Measurements from ENCODE around the gene TBC1D1. TPM values are rescaled to one million over a fixed set of nuclear protein-coding genes. Genes with fewer than 3 reads are reported as not detected.

Gene TBC1D1
- total and polyA plus RNA-seq, 2 of the 8 experiments (the other 6 are each of a cell fraction or from before 2014, with no cell fraction given): 96.9 to 162 TPM

DNA sequence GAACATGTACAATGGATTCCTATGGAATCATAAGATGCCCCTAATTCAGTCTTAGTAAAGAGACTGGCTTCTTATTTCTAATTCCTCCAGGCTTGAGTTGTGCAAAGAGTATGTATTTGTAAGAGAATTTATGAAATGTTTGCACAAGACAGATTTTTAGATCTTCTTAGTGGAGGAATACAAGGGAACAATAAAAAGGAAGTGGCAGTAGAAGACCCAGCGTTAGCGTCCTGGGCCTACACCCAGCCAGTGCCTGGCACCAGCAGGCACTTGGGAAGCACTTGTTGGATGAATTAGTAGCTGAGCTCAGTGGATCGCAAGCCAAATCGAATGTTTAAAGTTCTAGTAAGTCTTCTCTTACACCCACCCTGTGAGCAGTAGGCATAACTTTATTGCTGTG is 226.7 kb downstream of the TBC1D1 start (continued):
- TF ChIP-seq, protein P1, sequence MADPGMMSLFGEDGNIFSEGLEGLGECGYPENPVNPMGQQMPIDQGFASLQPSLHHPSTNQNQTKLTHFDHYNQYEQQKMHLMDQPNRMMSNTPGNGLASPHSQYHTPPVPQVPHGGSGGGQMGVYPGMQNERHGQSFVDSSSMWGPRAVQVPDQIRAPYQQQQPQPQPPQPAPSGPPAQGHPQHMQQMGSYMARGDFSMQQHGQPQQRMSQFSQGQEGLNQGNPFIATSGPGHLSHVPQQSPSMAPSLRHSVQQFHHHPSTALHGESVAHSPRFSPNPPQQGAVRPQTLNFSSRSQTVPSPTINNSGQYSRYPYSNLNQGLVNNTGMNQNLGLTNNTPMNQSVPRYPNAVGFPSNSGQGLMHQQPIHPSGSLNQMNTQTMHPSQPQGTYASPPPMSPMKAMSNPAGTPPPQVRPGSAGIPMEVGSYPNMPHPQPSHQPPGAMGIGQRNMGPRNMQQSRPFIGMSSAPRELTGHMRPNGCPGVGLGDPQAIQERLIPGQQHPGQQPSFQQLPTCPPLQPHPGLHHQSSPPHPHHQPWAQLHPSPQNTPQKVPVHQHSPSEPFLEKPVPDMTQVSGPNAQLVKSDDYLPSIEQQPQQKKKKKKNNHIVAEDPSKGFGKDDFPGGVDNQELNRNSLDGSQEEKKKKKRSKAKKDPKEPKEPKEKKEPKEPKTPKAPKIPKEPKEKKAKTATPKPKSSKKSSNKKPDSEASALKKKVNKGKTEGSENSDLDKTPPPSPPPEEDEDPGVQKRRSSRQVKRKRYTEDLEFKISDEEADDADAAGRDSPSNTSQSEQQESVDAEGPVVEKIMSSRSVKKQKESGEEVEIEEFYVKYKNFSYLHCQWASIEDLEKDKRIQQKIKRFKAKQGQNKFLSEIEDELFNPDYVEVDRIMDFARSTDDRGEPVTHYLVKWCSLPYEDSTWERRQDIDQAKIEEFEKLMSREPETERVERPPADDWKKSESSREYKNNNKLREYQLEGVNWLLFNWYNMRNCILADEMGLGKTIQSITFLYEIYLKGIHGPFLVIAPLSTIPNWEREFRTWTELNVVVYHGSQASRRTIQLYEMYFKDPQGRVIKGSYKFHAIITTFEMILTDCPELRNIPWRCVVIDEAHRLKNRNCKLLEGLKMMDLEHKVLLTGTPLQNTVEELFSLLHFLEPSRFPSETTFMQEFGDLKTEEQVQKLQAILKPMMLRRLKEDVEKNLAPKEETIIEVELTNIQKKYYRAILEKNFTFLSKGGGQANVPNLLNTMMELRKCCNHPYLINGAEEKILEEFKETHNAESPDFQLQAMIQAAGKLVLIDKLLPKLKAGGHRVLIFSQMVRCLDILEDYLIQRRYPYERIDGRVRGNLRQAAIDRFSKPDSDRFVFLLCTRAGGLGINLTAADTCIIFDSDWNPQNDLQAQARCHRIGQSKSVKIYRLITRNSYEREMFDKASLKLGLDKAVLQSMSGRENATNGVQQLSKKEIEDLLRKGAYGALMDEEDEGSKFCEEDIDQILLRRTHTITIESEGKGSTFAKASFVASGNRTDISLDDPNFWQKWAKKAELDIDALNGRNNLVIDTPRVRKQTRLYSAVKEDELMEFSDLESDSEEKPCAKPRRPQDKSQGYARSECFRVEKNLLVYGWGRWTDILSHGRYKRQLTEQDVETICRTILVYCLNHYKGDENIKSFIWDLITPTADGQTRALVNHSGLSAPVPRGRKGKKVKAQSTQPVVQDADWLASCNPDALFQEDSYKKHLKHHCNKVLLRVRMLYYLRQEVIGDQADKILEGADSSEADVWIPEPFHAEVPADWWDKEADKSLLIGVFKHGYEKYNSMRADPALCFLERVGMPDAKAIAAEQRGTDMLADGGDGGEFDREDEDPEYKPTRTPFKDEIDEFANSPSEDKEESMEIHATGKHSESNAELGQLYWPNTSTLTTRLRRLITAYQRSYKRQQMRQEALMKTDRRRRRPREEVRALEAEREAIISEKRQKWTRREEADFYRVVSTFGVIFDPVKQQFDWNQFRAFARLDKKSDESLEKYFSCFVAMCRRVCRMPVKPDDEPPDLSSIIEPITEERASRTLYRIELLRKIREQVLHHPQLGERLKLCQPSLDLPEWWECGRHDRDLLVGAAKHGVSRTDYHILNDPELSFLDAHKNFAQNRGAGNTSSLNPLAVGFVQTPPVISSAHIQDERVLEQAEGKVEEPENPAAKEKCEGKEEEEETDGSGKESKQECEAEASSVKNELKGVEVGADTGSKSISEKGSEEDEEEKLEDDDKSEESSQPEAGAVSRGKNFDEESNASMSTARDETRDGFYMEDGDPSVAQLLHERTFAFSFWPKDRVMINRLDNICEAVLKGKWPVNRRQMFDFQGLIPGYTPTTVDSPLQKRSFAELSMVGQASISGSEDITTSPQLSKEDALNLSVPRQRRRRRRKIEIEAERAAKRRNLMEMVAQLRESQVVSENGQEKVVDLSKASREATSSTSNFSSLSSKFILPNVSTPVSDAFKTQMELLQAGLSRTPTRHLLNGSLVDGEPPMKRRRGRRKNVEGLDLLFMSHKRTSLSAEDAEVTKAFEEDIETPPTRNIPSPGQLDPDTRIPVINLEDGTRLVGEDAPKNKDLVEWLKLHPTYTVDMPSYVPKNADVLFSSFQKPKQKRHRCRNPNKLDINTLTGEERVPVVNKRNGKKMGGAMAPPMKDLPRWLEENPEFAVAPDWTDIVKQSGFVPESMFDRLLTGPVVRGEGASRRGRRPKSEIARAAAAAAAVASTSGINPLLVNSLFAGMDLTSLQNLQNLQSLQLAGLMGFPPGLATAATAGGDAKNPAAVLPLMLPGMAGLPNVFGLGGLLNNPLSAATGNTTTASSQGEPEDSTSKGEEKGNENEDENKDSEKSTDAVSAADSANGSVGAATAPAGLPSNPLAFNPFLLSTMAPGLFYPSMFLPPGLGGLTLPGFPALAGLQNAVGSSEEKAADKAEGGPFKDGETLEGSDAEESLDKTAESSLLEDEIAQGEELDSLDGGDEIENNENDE (IDR thresholded peaks at IDR 0.05; ENCODE audit: insufficient replicate concordance, low read length): no peak
- TF ChIP-seq NANOG (IDR thresholded peaks at IDR 0.05; ENCODE audit: insufficient read depth, low read depth, low read length, poor library complexity, severe bottlenecking) (no peak), SP2 (IDR thresholded peaks at IDR 0.05; ENCODE audit: low read length) (no peak), PHF8 (conservative IDR thresholded peaks at IDR 0.05; ENCODE audit: low read depth, low read length) (no peak), SP1 (IDR thresholded peaks at IDR 0.05; ENCODE audit: low read depth, low read length) (no peak), SIRT6 (IDR thresholded peaks at IDR 0.05; ENCODE audit: low read length) (no peak), POU5F1 (IDR thresholded peaks at IDR 0.05; ENCODE audit: low read depth, low read length) (no peak), CBX5 (IDR thresholded peaks at IDR 0.05; ENCODE audit: low read depth, low read length) (no peak), GABPA (IDR thresholded peaks at IDR 0.05; ENCODE audit: borderline replicate concordance, insufficient read depth, low read length) (no peak), BCL11A (IDR thresholded peaks at IDR 0.05; ENCODE audit: low read depth in 2 of 2, low read length in 2 of 2) (no peak), KDM1A (IDR thresholded peaks at IDR 0.05; ENCODE audit: borderline replicate concordance, low read length) (no peak)
- TF ChIP-seq, protein P2, sequence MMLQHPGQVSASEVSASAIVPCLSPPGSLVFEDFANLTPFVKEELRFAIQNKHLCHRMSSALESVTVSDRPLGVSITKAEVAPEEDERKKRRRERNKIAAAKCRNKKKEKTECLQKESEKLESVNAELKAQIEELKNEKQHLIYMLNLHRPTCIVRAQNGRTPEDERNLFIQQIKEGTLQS (IDR thresholded peaks at IDR 0.05; ENCODE audit: insufficient read depth, low read depth, low read length): no peak
